ENCODE data around the gene CDH24.
"Not testable (repeated sequence)": the region's sequence is repeated elsewhere in the genome, so short reads cannot be mapped to it uniquely, and the experiment has no call there.

CDH24 gene

DNA sequence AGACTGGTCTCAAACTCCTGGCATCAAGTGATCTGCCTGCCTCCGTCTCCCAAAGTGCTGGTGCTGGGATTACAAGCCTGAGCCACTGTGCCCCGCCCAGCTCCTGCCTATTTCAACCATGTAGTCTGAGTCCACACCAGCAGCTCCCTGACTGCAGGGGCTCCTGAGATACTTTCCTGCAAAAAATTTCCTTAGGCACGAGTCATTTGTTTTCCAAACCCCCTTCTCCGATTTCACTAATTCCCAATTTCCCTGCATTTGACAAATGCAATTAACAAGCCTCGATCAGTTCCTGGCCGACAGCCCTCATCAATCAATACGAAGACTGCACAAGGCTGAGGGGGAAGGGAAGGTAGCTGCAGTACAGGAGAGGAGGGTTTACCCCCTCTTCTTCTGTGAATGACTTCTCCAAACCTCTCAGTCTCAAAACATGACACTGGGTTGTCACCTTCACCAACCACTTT, 32.7 kb downstream of the CDH24 start:
- no peak for DNase-seq
- intact Hi-C loops (cut with DNase I) = no loop called here

DNA sequence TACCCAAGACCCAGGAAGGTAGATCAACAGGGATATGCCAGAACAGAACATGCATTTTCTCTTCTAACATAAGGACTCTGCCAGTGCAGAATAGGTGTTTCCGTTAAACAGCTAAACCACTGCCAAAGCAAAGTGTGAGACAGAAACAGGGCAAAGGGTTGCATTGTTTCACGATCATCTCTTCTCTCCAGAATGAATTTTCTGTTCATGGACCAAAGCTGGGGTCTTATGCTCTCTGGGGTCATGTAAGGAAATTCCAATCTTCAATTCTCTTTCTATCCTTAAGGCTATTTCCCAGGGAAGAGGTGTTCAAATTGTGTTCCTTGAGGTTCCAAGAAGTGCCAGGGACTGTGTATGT, 33.5 kb downstream of the CDH24 start:
- DNase-seq = no peak
- intact Hi-C loops (cut with DNase I) = no loop called here

DNA sequence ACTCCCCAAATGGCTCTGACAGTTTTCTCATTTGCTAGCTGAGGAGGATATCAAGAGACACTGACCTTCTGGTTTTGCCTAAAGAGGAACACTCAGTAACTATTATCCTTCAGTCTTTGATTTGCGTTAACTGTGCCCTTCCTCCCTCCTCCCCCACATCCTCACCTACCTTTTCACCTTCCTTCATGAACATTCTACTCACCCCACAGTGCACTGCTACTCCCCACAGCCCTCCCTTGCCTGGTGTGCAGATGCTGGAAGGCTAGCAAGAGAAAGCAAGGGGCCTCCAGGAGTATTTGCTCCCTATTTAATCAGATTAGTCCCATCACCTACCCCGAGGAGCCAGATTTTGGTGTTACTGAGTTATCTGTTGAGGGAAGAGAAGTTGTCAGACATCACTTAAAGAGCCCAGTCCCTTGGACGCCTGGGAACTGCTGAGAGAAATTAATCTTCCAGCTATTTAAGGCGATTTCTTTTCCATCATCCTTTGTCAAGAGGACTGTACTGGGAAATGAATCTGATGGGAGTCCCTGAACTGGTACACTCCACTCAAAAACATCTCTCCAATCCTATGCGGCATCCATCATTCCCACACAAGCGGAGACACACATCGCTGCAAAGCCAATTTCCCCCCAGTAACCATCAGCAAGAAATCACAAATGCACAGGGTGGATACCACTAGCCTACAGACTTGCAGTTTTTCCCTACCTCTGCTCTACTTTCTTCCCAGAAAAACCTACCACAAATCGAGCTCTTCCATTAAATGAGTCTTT, 34.1 kb downstream of the CDH24 start:
- DNase-seq = no peak
- intact Hi-C loops (cut with DNase I) = no loop called here

DNA sequence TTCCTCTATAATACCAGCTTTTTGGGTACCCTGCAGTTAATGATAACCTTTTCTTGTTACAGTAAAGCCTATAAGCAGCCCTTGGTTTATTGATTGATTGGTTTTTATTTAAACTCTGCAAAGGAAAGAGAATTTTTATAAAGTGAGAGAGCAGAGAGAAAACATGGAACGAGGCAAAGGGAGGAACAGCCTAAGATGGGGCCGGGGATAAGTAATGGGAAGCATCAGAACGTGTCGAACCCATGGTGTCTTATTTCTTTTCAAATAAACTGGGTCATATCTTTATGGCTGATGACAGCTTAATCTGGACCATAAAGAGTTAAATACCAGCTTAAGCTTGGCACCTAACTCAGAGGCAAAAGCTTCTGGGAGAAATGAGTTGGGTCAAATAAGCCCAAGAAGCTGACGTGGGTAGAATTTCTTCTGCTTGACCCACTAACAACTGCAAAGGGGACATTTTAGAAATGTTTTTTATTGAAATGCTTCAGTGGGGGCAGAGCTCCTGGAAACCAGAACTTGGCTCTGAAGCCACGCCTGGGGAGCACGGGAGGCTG, 35.4 kb downstream of the CDH24 start:
- intact Hi-C loops (cut with DNase I) = no loop called here
- no peak for DNase-seq

DNA sequence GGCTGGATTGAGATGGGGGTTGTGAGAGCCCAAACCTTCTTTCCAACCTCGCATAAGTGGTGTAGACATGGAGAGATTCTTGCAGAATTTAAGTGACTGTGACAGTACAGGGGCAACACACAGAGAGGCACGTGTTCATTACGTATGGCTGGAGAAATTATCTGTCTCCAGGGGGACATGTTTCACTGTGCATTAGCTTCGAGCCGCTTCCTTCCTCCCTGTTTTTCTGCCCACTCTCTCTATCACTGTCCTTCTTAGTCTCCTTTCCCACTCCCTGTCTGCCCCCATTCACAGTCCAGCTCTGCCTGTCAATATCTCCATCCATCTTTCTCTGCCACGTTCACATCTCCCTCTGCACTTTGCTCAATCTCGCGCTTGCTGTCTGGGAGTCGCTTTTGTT, 35.9 kb downstream of the CDH24 start:
- intact Hi-C loops (cut with DNase I) = no loop called here
- DNase-seq = no peak

DNA sequence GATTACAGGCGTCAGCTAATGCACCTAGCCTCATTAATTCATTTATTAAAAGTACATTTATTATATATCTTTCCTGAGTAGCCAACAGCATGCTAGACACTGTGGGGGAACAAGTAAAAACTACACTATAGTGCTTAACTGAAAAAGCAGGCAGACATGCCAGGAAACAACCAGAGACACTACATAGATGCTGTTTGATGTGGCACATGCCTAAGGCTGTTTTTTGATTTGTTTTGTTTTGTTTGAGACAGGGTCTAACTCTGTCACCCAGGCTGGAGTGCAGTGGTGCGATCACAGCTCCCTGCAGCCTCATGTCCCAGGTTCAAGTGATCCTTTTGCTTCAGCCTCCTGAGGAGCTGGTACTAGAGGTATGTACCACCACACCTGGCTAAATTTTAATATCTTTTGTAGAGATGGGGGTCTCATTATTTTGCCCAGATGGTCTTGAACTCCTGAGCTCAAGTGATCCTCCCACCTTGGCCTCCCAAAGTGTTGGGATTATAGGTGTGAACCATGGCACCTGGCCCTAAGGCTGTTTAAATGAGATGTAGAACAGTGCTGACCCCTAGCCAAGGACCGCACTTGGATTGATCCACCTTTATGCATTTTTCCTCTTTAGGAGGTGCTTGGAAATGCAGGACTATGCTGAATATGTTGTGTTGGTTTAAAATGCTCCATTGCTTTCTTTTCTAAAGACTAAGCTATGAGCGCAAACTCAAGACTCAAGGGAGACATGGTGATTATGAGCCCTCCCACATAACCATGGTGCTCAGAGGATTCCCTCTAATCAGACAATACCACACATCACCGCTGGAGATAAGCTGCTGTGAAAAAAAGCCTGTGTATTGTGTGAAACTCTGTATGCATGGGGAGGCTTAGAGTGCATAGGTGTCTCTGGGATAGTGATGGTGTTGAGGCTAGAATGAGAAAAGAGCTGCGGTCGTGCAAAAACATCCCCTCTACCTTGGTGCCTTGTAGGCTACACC, 36.9 kb downstream of the CDH24 start:
- intact Hi-C loops (cut with DNase I) = no loop called here
- DNase-seq = no peak

DNA sequence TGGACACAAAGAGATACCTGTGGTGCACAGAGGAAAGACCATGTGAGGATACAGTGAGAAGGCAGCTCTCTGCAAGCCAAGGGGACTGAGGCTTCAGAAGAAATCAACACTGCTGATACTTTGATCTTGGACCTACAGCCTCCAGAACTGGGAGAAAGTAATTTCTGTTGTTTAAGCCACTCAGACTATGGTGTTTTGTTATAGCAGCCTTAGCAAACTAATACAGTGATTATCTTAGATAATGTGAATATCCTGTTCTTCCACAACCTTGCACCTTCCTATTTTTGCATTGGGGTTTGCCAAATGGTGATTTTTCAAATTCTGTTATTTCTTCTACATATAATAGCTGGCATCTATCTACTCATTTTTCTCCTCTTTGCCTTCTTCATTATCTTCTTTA, 39.2 kb downstream of the CDH24 start:
- intact Hi-C loops (cut with DNase I) = no loop called here

DNA sequence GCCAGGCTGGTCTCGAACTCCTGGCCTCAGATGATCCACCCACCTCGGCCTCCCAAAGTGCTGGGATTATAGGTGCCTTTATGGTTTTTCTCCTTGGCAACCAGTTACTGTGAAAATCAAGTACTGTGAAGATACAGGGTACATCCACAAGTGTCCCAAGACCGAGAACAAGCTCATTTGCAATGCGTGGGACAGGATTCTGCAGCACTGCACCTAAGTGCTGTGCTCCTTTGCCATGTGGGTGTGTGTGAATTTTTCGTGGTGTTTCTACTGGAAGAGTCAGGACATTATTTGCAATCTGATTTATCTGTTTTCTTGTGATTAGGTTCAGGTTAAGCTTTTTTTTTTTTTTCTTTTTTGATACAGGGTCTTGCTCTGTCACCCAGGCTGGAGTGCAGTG, 40.2 kb downstream of the CDH24 start:
- intact Hi-C loops (cut with DNase I) = no loop called here
- no peak for DNase-seq

More for the DNA sequence above, 39.2 kb downstream of the CDH24 start:
- no peak for DNase-seq

DNA sequence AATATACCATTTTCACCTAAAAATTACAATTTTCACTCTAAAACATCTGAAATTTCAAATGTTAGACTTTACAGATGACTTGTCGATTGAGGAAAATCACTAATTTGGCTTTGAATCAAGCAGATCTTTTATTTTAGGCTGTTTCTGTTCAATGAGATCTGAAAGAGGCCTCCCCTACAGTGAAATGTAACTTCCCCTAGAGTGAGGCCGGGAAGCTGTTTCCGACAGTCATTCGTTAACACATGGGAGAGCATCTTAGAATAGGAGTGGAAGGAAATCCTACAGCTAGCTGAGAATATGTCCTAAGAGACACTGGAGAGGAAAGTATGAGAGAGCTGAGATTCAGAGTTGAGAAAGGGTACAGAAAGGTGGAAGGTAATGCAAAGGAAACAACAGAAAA, 41.7 kb downstream of the CDH24 start:
- intact Hi-C loops (cut with DNase I) = no loop called here
- no peak for DNase-seq

DNA sequence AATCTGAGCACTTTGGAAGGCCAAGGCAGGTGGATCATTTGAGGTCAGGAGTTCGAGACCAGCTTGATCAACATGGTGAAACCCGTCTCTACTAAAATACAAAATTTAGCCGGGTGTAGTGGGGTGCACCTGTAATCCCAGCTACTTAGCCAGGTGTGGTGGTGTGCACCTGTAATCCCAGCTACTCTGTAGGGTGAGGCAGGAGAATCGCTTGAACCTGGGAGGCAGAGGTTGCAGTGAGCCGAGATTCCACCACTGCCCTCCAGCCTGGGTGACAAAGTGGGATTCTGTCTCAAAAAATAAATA, 43.6 kb downstream of the CDH24 start:
- intact Hi-C loops (cut with DNase I); DNase-seq: not testable (repeated sequence)

DNA sequence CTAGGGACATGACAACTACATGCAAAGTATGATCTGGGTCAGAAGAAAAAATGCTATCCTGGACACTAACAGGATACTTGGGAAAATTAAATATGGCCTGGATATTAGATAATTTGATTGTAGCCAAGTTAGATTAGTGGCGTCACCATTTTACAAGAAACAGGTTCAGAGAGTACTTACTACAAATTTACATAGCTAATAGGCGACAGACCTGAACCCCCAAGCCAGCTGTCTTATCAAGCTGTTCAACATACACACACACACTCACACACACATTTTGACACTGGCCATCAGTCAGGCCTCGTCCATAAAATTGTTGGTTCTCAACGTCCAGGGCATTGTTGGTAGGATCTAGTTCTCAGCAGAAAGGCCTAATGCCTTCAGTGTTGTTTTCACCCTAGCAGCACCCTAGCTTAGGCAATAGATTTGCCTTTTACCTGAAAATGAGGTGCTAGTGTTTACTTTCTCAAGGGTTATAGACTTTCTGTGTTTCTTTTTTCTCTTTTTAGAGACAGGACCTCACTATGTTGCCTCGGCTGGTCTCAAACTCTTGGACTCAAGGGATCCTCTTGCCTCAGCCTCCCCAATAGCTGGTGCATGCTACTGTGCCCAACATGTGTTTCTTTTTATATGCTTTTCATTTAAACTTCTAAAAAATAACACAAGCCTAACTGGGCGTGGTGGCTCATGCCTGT, 44.1 kb downstream of the CDH24 start:
- intact Hi-C loops (cut with DNase I) = no loop called here
- no peak for DNase-seq

DNA sequence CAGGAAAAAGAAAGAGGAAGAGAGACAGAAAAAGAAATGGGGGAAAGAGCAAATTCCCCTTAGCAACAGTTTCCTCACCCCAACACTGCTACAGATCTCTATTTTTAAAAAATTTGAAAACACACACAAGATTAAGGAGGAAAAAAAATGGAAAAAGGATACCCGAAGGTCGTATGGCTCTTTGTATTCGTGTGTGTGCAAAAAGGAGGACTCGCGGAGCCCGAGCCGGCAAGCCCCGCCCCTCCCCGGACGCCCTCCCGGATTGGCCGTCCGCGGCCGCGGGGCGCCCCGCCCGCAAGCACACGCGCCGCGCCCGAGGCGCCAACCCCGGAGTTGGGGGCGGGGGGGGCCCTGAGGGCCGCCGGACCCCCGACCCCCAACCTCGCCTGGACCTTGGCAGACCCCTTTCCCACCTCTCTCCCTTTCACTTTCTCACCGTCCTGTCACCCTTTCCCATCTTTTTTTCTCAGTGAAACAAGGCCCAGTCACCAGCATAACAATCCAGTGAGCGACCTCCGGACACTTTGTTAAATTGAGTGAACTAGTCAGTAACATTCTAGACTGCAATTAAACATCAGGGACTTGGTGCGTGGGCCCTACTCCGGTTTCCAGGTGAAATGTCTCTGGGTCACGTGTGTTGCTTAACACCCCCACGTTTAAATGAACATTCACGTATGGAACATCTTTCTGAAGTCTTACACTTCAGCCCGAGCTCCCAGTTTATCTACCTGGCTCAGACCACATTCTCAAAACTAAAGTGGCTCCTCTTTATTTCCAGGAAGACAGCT, 47.2 kb downstream of the CDH24 start, which contains the start of gene C14orf93:
C14orf93 (minus strand) TSS at position 205 of the 788 bp plus-strand sequence. CDS start 11,120 bp downstream, outside the sequence.
- DNase-seq = peak; percentile 62 to 97 (median 78)
- intact Hi-C loops (cut with DNase I) = no loop called here

DNA sequence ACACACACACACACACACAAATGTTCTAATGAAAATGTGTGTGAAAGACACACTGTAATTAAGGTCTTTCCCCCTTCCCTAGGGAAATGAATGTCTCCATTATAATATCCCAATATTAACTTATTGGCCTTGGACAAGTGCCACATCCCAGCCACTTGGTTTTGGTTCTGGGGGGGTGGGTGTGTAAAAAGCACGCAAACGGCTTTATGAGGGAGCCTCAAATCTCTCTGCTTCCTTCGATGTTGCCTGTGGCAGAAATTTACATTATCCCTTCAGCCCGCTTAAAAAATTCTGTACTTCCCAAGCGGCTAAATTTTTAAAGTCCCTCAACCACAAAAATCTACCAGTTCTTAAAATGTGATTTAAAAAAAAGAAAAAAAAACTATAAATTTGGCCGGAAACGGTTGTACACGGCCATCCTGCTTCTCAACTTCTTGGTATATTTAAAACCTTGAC, 47.8 kb downstream of the CDH24 start:
- intact Hi-C loops (cut with DNase I) = no loop called here
- no peak for DNase-seq

DNA sequence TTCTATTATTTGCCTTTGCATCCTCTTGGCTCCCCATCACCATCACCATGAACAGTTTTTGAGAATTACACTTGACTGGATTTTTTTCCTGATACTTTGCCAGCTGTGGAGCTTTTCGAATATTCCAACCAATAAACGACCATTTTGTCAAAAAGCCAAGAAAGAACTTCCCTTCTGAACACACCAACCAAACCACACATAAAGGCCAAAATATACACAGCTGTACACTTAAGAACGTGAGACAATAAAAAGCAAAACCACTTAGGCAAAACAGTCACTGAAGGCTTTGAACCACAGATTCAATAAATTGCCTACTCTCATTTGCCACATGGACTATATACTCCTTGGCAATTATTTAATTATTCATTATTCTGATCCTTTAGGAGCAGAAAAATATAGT, 48.5 kb downstream of the CDH24 start:
- no peak for DNase-seq
- intact Hi-C loops (cut with DNase I) = no loop called here

DNA sequence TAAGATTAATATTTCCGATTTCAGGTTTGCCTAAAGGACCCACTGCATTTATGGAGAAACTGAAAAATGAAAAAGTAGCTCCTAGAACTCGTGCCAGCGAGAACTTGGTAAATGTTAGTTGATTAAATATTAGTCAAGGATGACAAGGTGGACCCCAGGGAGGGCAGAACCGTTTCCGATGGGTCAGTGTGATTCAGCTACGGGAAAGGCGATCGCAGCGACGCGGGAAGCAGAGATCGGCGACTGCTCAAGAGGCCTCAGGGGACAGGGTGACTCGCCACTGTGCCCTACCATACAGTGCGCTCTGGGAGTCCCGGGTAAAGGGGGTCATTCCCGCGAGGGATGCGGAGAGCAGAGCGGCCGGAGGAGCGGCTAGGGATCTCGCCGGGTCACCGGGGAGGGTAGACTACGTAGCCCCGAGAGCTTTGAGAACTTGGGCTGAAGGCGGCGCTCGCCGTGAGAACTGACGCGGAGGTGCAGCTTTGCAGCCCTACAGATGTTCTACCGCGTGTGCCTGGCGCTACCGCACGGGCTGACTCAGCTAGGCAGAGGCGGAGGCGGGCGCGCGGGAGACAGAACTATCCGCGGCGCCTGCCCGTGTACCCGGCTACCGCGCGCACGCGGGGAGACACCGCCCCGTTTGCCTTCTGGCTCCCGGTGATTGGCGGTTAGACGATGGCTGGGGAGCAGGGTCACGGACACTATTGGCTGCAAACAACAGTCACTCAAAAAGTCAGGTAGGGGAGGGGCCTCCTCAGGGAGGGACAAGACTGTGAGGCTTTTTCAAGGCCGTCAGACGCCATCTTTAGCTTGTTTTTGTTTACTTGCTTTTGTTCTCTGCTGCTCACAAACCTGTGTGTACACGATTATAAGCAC, 50.5 kb downstream of the CDH24 start:
- intact Hi-C loops (cut with DNase I) = loop anchor here (2.0 kb wide), 1 partner anchor 28 kb away; the partner anchor contains the start of gene PSMB5
- peak; percentile 95 to 100 (median 97) for DNase-seq

DNA sequence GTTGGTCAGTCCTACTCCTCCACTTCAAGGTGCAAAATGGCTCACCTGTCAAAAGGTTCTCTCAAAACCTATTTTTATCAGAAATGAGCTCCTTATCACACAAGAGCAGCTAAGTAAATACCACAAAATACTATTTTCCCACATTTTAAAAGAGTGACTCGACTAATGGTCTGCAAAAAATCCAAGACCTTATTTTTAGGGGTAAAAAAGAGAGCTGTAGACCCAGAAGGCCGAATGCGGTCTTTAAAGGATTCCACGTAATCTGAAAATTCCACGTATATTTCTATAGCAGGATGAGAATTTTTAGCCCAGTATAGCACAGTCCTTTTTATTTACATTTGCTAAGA, 51.2 kb downstream of the CDH24 start:
- DNase-seq = no peak
- intact Hi-C loops (cut with DNase I) = loop anchor here (2.0 kb wide), 1 partner anchor 29 kb away; the partner anchor contains the start of gene PSMB5

DNA sequence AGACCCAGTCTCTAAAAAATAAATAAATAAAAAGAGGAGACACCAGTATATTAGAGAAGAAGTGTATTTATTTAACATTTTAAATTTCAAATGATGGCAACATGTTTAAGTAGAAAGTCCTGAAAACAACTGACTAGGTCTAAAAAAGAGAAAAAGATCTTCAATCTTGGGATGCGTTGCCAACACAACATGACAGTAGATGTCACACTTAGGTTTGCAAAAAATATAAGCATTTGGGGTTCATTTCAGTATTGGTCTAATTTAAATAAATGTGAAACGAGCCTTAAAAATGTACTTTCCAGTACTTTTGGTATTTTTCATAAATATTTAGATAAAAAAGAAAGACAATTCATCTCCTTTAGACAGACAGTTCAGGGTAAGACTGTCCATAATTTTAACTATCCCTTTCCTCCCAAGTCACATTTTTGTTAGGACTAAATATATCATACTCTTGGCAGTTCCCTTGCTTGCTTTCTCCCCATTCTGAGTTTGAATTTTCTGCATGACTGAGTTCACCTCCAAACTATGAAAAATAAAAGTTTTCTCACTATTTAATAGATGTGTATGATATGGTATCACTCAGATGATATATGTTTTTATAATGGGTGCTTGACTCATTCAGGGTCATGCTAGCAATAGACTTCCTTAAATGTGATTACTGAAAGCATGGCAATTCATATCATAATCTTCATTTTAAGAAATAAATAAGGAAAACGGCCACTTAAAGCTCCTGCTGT, 51.7 kb downstream of the CDH24 start:
- no peak for DNase-seq
- intact Hi-C loops (cut with DNase I) = loop anchor here (2.0 kb wide), 1 partner anchor 29 kb away; the partner anchor contains the start of gene PSMB5

DNA sequence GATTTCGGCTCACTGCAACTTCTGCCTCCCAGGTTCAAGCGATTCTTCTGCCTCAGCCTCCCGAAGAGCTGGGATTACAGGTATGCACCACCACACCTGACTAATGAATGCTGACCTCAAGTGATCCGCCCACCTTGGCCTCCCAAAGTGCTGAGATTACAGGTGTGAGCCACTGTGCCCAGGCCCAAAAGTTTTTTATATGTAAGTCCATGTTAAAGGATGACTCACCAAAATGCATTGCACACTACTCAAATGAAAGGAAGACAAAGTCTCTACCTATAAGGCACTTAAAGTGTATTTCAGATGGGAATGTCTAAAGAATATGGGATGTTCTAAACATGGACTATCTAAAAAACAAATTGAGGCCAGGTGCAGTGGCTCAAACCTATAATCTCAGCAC, 53.0 kb downstream of the CDH24 start:
- DNase-seq; intact Hi-C loops (cut with DNase I): not testable (repeated sequence)

Measured in posterior cingulate gyrus (tissue), 11 donors.